NCI-H82 (cell line): ENCODE results near the gene CDYL.

Source experiments
- DNase-seq: peaks from one replicate; lab custom pipeline; 2025; lab: John Stamatoyannopoulos, UW

The CDYL gene

GRCh38 chr6:4908062-4908461, 131.9 kb downstream of the CDYL start:
- DNase-seq: no peak

GRCh38 chr6:4909063-4909706, 133.0 kb downstream of the CDYL start:
- no peak for DNase-seq

GRCh38 chr6:4910037-4910760, 134.0 kb downstream of the CDYL start:
- no peak for DNase-seq

- no peak for DNase-seq
These were observed 136.4 kb downstream of the CDYL start for GRCh38 chr6:4912559-4912958.

- no peak for DNase-seq
These were observed 137.7 kb downstream of the CDYL start for GRCh38 chr6:4913705-4914419.

GRCh38 chr6:4914420-4915159, 138.4 kb downstream of the CDYL start:
- no peak for DNase-seq

- no peak for DNase-seq
These were observed 140.9 kb downstream of the CDYL start for GRCh38 chr6:4916954-4917561.

- no peak for DNase-seq
These were observed 144.8 kb downstream of the CDYL start for GRCh38 chr6:4920914-4921410.

GRCh38 chr6:4922488-4923037, 146.4 kb downstream of the CDYL start:
- DNase-seq: no peak

- DNase-seq: no peak
These were observed 146.9 kb downstream of the CDYL start for GRCh38 chr6:4923081-4923480.

- DNase-seq: no peak
These were observed 148.6 kb downstream of the CDYL start for GRCh38 chr6:4924661-4925271.

- DNase-seq: no peak
These were observed 149.4 kb downstream of the CDYL start for GRCh38 chr6:4925580-4925979.

GRCh38 chr6:4928426-4928825, 152.2 kb downstream of the CDYL start:
- no peak for DNase-seq

GRCh38 chr6:4929097-4929718, 153.0 kb downstream of the CDYL start:
- no peak for DNase-seq

- no peak for DNase-seq
These were observed 154.0 kb downstream of the CDYL start for GRCh38 chr6:4930025-4930691.

GRCh38 chr6:4931530-4932227, 155.5 kb downstream of the CDYL start:
- no peak for DNase-seq

GRCh38 chr6:4932228-4932903, 156.2 kb downstream of the CDYL start:
- no peak for DNase-seq

- no peak for DNase-seq
These were observed 159.3 kb downstream of the CDYL start for GRCh38 chr6:4935486-4935885.
